OCI-M2 (cell line): ENCODE data around the gene KRTAP5-3.
"Not testable (repeated sequence)": the region's sequence is repeated elsewhere in the genome, so short reads cannot be mapped to it uniquely, and the experiment has no call there.

Source experiments
- DNase-seq: peaks from one replicate; lab custom pipeline; 2025; ENCODE audit not compliant: unreplicated experiment; lab: John Stamatoyannopoulos, UW

Gene KRTAP5-3

GRCh38 chr11:1622086-1622485 is 13.8 kb upstream of the KRTAP5-3 start, which contains the start of gene KRTAP5-4:
Gene KRTAP5-4 (minus strand): TSS chr11:1622138. CDS start chr11:1622093, 45 bp downstream.
- DNase-seq: no peak

- DNase-seq: no peak
Observed at GRCh38 chr11:1619449-1619848, 11.2 kb upstream of the KRTAP5-3 start.

GRCh38 chr11:1618231-1618630 is 10.0 kb upstream of the KRTAP5-3 start:
- DNase-seq: no peak

GRCh38 chr11:1607901-1608300 is 362 bp downstream of the KRTAP5-3 start:
- not testable (repeated sequence) for DNase-seq

- DNase-seq: not testable (repeated sequence)
Observed at GRCh38 chr11:1607156-1607845, 962 bp downstream of the KRTAP5-3 start.

GRCh38 chr11:1605923-1606322 is 2.3 kb downstream of the KRTAP5-3 start:
- DNase-seq: not testable (repeated sequence)

GRCh38 chr11:1604711-1605110 is 3.6 kb downstream of the KRTAP5-3 start:
- DNase-seq: no peak

- no peak for DNase-seq
Observed at GRCh38 chr11:1604181-1604580, 4.1 kb downstream of the KRTAP5-3 start.

GRCh38 chr11:1603629-1604028 is 4.6 kb downstream of the KRTAP5-3 start:
- no peak for DNase-seq

- not testable (repeated sequence) for DNase-seq
Observed at GRCh38 chr11:1601663-1602062, 6.6 kb downstream of the KRTAP5-3 start.

- DNase-seq: no peak
Observed at GRCh38 chr11:1600626-1601025, 7.6 kb downstream of the KRTAP5-3 start.

- no peak for DNase-seq
Observed at GRCh38 chr11:1598816-1599215, 9.4 kb downstream of the KRTAP5-3 start.

- DNase-seq: not testable (repeated sequence)
Observed at GRCh38 chr11:1598406-1598805, 9.9 kb downstream of the KRTAP5-3 start.

GRCh38 chr11:1597994-1598380 is 10.3 kb downstream of the KRTAP5-3 start, which contains the start of gene KRTAP5-2:
Gene KRTAP5-2 (minus strand): TSS chr11:1598294. CDS start chr11:1598250, 44 bp downstream.
- no peak for DNase-seq

GRCh38 chr11:1597331-1597993 is 10.8 kb downstream of the KRTAP5-3 start:
- no peak for DNase-seq

- not testable (repeated sequence) for DNase-seq
Observed at GRCh38 chr11:1596576-1597121, 11.6 kb downstream of the KRTAP5-3 start.

- not testable (repeated sequence) for DNase-seq
Observed at GRCh38 chr11:1595994-1596575, 12.2 kb downstream of the KRTAP5-3 start.

GRCh38 chr11:1592628-1593027 is 15.6 kb downstream of the KRTAP5-3 start:
- DNase-seq: no peak

GRCh38 chr11:1589996-1590395 is 18.3 kb downstream of the KRTAP5-3 start:
- DNase-seq: no peak

- DNase-seq: not testable (repeated sequence)
Observed at GRCh38 chr11:1589191-1589963, 18.9 kb downstream of the KRTAP5-3 start.

- DNase-seq: no peak
Observed at GRCh38 chr11:1586699-1587098, 21.6 kb downstream of the KRTAP5-3 start.
